GM18502 (cell line): ENCODE results near the gene DNAAF1.
A peak's percentile ranks its signal among the peaks of the same experiment; 100 is the strongest.
"Not testable (repeated sequence)": the region's sequence is repeated elsewhere in the genome, so short reads cannot be mapped to it uniquely, and the experiment has no call there.

ENCODE experiments used
- ATAC-seq: cut with Tn5 transposase; IDR thresholded peaks from one replicate; pipeline ENCODE4 v1.9.1; 2021; ENCODE audit warnings: mild to moderate bottlenecking; ENCODE audit not compliant: unreplicated experiment, poor library complexity

Gene DNAAF1

DNA sequence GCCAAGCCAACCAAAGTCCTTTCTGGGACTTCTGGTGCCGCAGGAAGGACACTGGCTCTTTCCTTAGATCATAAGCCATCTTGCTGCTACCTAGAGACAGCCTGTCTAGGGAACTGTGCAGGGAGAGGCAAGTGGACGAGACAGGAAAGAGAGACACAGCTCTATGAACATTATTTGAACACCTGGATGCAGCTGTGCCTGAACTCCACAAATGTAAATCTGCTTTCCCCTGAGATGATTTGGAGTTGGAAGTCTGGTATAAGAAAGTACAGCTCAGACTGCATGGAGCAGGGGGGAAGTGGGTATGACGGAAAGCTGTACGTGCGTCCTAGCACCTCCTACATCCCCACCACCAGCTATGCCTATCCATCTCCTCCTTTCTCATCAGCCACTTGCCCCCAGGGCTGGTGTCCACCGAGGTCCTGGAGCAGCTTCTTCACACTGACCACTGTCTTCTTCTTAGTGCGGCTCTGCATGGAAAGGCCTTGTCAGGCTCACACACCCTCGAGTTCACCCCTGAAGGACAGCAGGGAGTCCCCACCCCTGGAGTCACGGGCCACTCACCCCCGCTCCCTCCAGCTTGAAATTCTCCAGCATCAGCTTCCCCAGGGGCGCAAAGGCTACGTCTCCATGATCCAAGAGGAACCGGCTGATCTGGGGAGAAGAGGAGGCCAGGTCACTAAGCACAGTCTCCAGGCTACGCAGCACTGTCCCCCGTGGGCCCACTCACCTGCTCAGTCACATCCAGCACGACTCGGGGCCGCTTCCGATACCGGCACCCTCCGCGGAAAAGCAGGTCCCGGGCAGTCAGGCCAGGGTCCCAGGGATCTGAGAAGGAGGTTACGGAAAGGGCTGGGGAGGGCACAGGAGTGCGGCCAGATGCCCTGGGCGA is 37.8 kb downstream of the DNAAF1 start:
- ATAC-seq = no peak

- ATAC-seq = no peak
Measured at GRCh38 chr16:84183572-84183875, 38.4 kb downstream of the DNAAF1 start.

DNA sequence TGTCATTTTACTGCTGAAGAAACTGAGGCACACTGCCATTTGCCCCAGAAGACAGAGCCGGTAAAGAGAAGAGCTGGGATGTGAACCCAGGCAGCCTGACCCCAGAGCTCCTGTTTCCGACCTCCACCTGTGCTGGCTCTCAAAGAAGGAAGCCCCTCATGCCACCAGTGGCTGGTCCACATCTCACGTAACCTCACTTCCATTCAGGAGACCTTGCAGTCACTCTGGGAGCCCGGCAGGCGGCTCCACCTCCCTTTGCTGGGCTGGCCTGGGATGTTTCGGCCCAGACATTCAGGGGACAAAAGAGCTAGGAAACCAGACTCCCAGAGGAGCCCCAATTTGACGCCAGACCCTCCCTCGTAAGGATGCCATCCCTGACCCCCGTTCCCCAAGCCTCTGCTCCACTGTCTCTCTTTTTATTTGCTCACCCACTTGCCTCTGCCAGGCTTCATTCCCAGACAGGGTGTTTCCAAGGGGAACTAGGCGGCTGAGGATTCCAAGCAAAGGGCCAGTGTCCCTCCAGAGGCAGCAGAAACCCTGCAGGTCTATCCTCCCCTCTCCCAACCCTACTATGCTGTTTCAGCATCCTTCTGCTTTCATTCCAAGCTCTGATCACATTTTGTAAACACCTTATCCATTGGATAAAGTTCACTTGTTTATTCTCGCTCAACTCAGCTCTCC is 38.9 kb downstream of the DNAAF1 start:
- no peak for ATAC-seq

DNA sequence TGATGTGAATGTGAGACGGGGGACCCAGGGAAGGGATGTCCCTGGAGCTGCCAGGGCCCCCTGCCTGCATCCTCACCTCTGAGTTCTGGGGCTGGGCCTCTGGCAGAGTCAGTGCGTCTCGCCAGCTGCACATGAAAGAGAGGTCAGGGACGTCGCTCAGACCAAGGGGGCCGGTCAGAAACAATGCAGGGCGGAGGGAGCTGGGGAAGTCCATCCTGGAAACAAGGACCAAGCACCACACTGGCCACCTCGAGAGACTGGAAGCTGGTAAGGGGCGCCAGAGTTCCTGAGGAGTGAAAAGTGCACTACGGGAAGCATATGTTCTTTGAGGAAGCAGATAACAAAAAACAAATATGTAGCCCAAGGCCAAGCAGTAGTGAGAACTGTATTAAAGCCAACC is 39.7 kb downstream of the DNAAF1 start:
- ATAC-seq = no peak

- ATAC-seq = peak; percentile 96
Measured at GRCh38 chr16:84186685-84187437, 41.8 kb downstream of the DNAAF1 start, which contains the start of gene TAF1C. Gene TAF1C (minus strand): TSS chr16:84187057. CDS start chr16:84184988, 2,069 bp downstream.

DNA sequence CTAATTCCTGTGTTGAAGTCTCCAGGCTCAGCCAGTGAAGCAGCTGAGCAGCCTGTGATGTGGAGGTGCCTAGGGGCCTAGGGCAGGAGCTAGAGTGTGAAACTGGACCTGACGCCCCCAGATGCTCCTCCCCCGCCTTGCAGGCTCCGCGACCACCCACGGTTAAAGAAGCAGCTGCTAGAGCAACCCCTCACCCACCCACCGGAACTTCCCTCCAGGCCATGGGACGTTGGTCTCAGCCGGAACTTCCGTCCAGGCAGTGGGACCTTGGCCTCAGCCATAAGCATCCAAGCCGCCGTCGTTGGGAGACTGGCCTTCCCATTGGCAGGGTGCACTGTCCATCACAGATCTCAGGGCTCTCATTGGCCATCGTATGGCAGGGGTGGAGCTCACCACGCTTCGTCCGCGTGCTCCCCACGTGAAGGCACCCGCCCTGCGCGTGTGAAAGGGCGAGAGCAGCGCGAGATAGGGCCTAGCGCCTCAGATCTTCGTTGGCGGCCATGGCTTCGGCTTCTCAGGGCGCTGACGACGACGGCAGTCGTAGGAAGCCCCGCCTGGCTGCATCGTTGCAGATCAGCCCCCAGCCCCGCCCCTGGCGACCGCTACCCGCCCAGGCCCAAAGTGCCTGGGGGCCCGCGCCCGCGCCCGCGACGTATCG is 45.8 kb downstream of the DNAAF1 start, which contains the start of gene ADAD2:
Gene ADAD2, plus strand, starts transcription at position 427 of the 658 bp plus-strand sequence. Its CDS starts 74 bp downstream, at position 501.
- ATAC-seq = no peak

GRCh38 chr16:84191466-84191865 is 46.4 kb downstream of the DNAAF1 start:
- no peak for ATAC-seq

DNA sequence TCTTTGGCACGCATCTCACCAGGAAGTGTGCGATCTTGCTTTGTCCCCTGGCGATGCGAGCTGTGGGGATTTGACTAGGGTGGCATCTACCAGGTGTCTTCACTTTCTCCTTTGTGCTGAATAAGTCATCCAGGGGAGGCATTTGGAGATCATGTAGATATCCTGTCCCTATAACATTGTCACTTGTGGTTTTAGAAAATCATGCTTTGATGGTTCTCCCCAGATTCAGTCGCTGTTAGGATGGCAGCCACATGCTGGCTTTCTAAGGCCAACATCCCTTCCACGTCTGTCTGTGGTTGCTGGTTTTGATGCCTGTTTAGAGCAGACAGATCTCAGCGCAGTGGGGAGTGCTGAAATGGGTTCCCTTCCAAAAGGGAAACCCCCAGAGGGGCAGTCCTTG is 48.4 kb downstream of the DNAAF1 start:
- ATAC-seq = no peak

DNA sequence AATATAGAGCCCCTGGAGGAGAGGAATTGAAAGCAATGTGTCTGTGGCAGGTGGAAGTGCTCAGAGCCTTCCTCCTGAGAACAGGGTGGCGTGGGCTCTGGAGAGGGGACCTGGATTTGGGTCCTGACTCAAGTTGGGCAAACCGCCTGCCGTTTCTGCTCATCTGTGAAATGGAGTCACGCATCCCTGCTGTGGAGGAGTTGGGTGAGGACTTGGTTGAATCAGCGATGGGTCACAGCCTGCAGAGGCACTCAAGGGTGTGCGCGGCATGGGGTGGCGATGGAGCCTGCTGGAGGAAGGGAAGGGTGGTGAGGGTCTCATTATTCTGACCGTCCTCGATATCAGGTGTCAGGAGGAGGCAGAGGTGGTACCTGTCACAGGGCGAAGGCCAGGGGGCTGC is 48.9 kb downstream of the DNAAF1 start:
- no peak for ATAC-seq

GRCh38 chr16:84194470-84195200 is 49.5 kb downstream of the DNAAF1 start:
- ATAC-seq = peak; percentile 57

GRCh38 chr16:84195201-84196093 is 50.3 kb downstream of the DNAAF1 start:
- no peak for ATAC-seq

DNA sequence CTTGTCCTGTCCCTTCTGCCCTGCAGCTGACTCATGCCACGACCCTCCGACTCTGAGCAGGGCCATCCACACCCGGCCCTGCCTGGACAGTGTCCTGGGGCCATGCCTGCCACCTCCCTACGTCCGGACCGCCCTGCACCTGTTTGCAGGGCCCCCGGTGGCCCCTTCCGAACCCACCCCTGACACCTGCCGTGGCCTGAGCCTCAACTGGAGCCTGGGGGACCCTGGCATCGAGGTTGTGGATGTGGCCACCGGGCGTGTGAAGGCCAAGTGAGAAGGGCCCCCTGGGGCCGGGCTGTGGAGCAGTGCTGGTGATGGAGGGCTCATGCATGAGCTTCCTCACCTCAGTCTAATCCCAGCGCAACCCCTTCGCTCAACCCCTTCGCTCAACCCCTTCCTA is 51.0 kb downstream of the DNAAF1 start:
- no peak for ATAC-seq

GRCh38 chr16:84196727-84197394 is 51.8 kb downstream of the DNAAF1 start:
- no peak for ATAC-seq

DNA sequence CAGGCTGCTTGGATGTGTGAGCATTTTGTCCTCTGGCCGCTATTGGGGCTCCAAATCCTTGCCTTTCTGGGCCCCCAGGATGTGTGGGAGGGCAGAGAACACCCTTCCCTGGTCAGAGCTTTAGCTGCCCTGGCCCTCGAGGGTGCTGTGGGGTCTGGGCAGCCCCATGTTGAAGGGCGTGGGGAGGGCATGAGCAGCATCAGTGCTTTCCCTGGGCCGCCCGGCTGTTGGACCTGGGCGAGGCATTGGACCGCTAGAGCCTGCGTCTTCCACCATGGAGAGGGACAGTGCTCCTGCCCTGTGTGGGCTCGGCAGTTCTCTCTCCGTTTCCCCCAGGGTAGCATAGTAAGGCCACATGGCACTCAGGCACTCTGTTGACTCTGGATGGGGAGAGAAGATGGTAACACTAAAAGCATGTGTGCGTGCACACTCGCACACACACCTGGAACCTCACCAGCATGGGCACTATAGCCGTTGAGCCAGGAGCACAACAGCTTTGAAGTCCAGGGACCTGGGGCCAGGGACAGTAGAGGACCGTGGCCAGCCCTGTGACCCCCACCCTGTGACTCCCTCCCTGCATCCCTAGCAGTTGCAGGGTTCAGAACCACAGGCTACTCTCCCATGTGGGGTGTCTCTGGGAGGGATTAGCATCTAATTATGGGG is 52.5 kb downstream of the DNAAF1 start:
- ATAC-seq = no peak

DNA sequence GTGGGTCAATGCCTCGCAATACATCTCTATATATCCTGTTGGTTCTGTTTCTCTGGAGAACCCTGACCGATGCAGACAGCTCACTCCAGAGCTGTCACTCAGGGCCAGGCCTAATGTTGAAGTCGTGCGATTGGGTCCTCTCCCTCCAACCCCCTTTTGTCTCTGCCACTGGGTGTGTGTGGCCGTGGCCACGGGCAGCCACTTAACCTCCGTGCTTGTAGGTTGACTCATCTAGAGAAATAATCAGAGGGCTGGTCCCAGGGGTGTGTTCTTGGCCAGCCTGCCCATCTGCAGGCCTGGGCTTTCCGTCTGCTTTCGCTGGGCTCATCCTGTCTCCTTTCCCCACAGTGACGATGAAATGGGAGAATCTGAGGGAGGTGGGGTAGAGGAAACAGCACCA is 53.3 kb downstream of the DNAAF1 start:
- no peak for ATAC-seq

DNA sequence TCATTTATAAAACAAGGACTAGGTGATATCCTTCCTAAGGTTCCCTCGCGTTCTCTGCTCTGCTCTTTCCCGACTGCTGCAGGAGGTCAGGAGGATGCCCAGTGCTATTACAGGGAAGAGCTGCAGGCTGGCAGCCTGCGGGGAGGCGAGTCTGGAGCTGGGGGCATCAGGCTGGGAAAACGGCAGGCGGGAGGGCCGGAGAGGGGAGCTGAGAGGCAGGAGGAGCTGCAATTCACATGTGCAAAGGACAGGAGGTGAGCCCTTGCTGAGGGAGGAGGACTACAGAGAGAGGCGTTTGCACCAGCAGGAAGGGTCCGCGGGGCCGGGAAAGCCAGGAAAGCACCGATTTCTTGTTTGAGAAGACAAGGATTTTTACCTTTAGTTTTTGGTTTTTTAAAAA is 54.0 kb downstream of the DNAAF1 start:
- ATAC-seq = no peak

DNA sequence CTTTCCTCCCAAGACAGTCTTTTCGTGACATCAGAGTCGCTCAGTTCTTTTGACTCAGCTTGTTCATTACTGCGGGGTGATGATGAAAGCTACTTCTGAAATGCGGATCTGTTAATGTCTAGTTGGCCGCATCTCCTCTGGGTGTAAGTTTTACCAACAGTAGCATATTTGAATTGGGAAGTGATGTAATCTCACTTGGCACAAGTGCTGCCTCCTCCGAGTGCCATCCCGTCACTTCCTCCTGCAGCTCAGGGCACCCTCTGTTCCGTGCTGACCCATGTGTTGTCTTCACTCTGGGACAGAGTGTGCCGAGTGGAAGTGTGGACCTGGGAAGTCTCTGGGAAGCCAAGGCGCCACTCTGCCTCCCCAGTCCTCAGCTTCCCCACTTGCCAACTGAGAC is 54.8 kb downstream of the DNAAF1 start:
- ATAC-seq = no peak

DNA sequence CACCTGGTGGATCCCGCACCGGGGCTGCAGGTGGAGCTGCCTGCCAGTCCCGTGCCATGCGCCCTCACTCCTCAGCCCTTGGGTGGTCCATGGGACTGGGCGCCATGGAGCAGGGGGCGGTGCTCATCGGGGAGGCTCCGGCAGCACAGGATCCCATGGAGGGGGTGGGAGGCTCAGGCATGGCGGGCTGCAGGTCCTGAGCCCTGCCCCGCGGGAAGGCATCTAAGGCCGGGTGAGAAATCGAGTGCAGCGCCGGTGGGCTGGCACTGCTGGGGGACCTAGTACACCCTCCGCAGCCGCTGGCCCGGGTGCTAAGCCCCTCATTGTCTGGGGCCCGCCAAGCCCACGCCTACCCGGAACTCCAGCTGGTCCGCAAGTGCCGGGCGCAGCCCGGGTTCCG is 59.4 kb downstream of the DNAAF1 start:
- ATAC-seq = not testable (repeated sequence)
